Neural cell (in vitro differentiated cells): Measurements from ENCODE around the gene ARL5B. TPM values are rescaled to one million over a fixed set of nuclear protein-coding genes. Genes with fewer than 3 reads are reported as not detected.

Source experiments
- H2AFZ ChIP-seq: fragments of 200-600, 300-800 bp; sonication (generic), shearing (Covaris generic); 2 replicates; pipeline ENCODE4 v1.6.0; 2014; ENCODE audit warnings: low read depth, mild to moderate bottlenecking, antibody characterized with exemption, low read length, moderate library complexity
- H3F3A ChIP-seq: fragments of 200-600 bp; shearing (Covaris generic); 2 replicates; pipeline ENCODE4 v1.6.1; 2016; ENCODE audit warnings: mild to moderate bottlenecking, moderate library complexity, mixed read lengths, antibody characterized with exemption, low read length; ENCODE audit not compliant: insufficient read depth, poor library complexity, severe bottlenecking
- H3K27ac ChIP-seq: fragments of 200-600, 300-800 bp; sonication (generic), shearing (Covaris generic); 2 replicates; pipeline ENCODE4 v1.5.1; 2014; ENCODE audit warnings: mild to moderate bottlenecking, low read length, moderate library complexity
- H3K27me3 ChIP-seq: fragments of 300-800, 200-600 bp; sonication (generic), shearing (Covaris generic); 2 replicates; pipeline ENCODE4 v1.6.0; 2014; ENCODE audit warnings: mild to moderate bottlenecking, low read depth, low read length, moderate library complexity; ENCODE audit not compliant: insufficient read depth
- H3K36me3 ChIP-seq: fragments of 300-800, 200-600 bp; sonication (generic), shearing (Covaris generic); 2 replicates; pipeline ENCODE4 v1.5.1; 2014; ENCODE audit warnings: mild to moderate bottlenecking, antibody characterized with exemption, low read length, moderate library complexity; ENCODE audit not compliant: insufficient read depth
- H3K4me2 ChIP-seq: fragments of 300-800, 200-600 bp; sonication (generic), shearing (Covaris generic); 2 replicates; pipeline ENCODE4 v1.6.0; 2014; ENCODE audit warnings: mild to moderate bottlenecking, low read length
- H3K4me3 ChIP-seq: fragments of 300-800, 200-600 bp; sonication (generic), shearing (Covaris generic); 2 replicates; pipeline ENCODE4 v1.5.1; 2014; ENCODE audit warnings: mild to moderate bottlenecking, low read length, moderate library complexity
- H3K79me2 ChIP-seq: fragments of 200-600 bp; shearing (Covaris generic); replicated peaks from 2 replicates; pipeline ENCODE4 v1.6.0; 2014; ENCODE audit warnings: mild to moderate bottlenecking, low read length, moderate library complexity; ENCODE audit not compliant: insufficient read depth
- H3K9ac ChIP-seq: fragments of 300-800, 200-600 bp; sonication (generic), shearing (Covaris generic); 2 replicates; pipeline ENCODE4 v1.6.1; 2016; ENCODE audit warnings: mild to moderate bottlenecking, low read length, mixed read lengths
- H3K9me2 ChIP-seq: fragments of 200-600 bp; shearing (Covaris generic); 2 replicates; pipeline ENCODE4 v1.6.1; 2016; ENCODE audit warnings: mild to moderate bottlenecking, low read length, mixed read lengths; ENCODE audit not compliant: insufficient read depth
- H3K9me3 ChIP-seq: fragments of 200-600, 300-800 bp; sonication (generic), shearing (Covaris generic); 2 replicates; pipeline ENCODE4 v1.6.1; 2016; ENCODE audit warnings: mild to moderate bottlenecking, mixed run types, low read length, moderate library complexity, mixed read lengths
- H4K20me1 ChIP-seq: fragments of 200-600 bp; shearing (Covaris generic); 2 replicates; pipeline ENCODE4 v1.6.1; 2016; ENCODE audit warnings: mild to moderate bottlenecking, mixed run types; ENCODE audit not compliant: insufficient read depth
- EP300 ChIP-seq: fragments of 450-650 bp; conservative IDR thresholded peaks from 2 replicates; pipeline ENCODE4 v1.6.1; 2014; ENCODE audit warnings: antibody characterized with exemption, mild to moderate bottlenecking, moderate library complexity; ENCODE audit not compliant: poor library complexity, severe bottlenecking
- RAD21 ChIP-seq: fragments of 450-650 bp; conservative IDR thresholded peaks from 2 replicates; pipeline ENCODE4 v1.6.1; 2014; ENCODE audit warnings: antibody characterized with exemption, mild to moderate bottlenecking, moderate library complexity
- REST ChIP-seq: IDR thresholded peaks from 2 replicates; pipeline ENCODE4 v1.6.1; 2012; ENCODE audit warnings: borderline replicate concordance
- SMC3 ChIP-seq: fragments of 450-650 bp; conservative IDR thresholded peaks from 2 replicates; pipeline ENCODE4 v1.6.1; 2014; ENCODE audit warnings: antibody characterized with exemption, mild to moderate bottlenecking, moderate library complexity; ENCODE audit not compliant: poor library complexity
- TAF1 ChIP-seq: IDR thresholded peaks from 2 replicates; pipeline ENCODE4 v1.6.1; 2012; ENCODE audit warnings: low read depth
- polyA plus RNA-seq: library from polyadenylated mRNA; depleted of rRNA; stranded (reverse); fragments of >200 nt; gene quantifications from 2 replicates; pipeline ENCODE4 v1.2.3, GENCODE V29; 2014

The ARL5B gene
- polyA plus RNA-seq, 1 donor from 2014 or later: 50.0 TPM

- H3K27ac ChIP-seq: peak overlapping the region; percentile 93
- peak overlapping the region; percentile 38 for H2AFZ ChIP-seq
- H4K20me1 ChIP-seq: peaks cover 3% of the 10 kb centered on the region
- no peaks in the 10 kb centered on the region for H3K27me3 ChIP-seq
- H3K9ac ChIP-seq: peak overlapping the region; percentile 95
- H3K4me2 ChIP-seq: peak overlapping the region; percentile 79
- H3F3A ChIP-seq: no peaks in the 10 kb centered on the region
- H3K36me3 ChIP-seq: no peaks in the 10 kb centered on the region
- H3K79me2 ChIP-seq: peaks cover 57% of the 10 kb centered on the region
- TF ChIP-seq SMC3 (peak; percentile 31), REST (no peak)
- H3K4me3 ChIP-seq: peak overlapping the region; percentile 74
- H3K9me2 ChIP-seq: no peaks in the 10 kb centered on the region
- no peaks in the 10 kb centered on the region for H3K9me3 ChIP-seq
Observed at GRCh38 chr10:18659819-18660535, 746 bp downstream of the ARL5B start.

- no peaks in the 10 kb centered on the region for H3K27me3 ChIP-seq
- no peaks in the 10 kb centered on the region for H3K36me3 ChIP-seq
- H3K27ac ChIP-seq: peak overlapping the region; percentile 93
- peak overlapping the region; percentile 79 for H3K4me2 ChIP-seq
- H4K20me1 ChIP-seq: peaks cover 4% of the 10 kb centered on the region
- no peak overlapping the region for H2AFZ ChIP-seq
- TF ChIP-seq SMC3 (no peak), RAD21 (no peak), TAF1 (no peak), REST (no peak), EP300 (no peak)
- peaks cover 67% of the 10 kb centered on the region for H3K79me2 ChIP-seq
- no peaks in the 10 kb centered on the region for H3F3A ChIP-seq
- H3K4me3 ChIP-seq: peak overlapping the region; percentile 74
- no peak overlapping the region for H3K9ac ChIP-seq
- no peaks in the 10 kb centered on the region for H3K9me3 ChIP-seq
- no peaks in the 10 kb centered on the region for H3K9me2 ChIP-seq
Observed at GRCh38 chr10:18660816-18661431, 1.7 kb downstream of the ARL5B start.
